Erythroblast (primary cell): ENCODE measurements around the gene BRD7.
"Not testable (repeated sequence)": the region's sequence is repeated elsewhere in the genome, so short reads cannot be mapped to it uniquely, and the experiment has no call there.

Experiments
- DNase-seq, 2 experiments: peaks; one replicate each; lab custom pipeline; 2025; lab: John Stamatoyannopoulos, UW
- GATA1 ChIP-seq: IDR thresholded peaks from 2 replicates; pipeline ENCODE4 v1.6.1; 2011; ENCODE audit warnings: low read depth, mild to moderate bottlenecking, control low read depth, low read length, moderate library complexity
- POLR2A ChIP-seq: IDR thresholded peaks from 2 replicates; pipeline ENCODE4 v1.6.1; 2011; ENCODE audit warnings: mild to moderate bottlenecking, low read length

Gene BRD7

DNA sequence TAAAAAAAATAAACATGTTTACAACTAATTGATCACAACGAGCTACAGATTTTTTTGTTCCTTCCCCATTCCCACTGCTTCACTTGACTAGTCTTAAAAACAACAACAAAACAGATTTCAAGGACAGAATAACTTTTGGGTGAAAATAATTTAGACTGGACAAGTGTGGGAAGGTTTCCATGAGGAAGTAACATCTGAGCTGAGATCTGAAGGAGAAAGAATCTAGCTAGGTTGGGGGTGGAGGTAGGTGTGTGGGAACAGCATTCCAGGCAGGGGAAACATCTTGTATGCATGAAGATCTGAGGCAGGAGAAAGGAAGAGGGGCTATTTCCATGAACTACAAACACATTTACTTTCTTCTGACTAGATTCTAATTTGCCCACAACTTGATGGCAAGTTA, 9.2 kb downstream of the BRD7 start:
- TF ChIP-seq GATA1 (no peak), POLR2A (no peak)
- DNase-seq = no peak

GRCh38 chr16:50354629-50355456, 13.9 kb downstream of the BRD7 start:
- TF ChIP-seq GATA1 = no peak
- TF ChIP-seq POLR2A = no peak
- DNase-seq = peak; percentile 13 to 50

DNA sequence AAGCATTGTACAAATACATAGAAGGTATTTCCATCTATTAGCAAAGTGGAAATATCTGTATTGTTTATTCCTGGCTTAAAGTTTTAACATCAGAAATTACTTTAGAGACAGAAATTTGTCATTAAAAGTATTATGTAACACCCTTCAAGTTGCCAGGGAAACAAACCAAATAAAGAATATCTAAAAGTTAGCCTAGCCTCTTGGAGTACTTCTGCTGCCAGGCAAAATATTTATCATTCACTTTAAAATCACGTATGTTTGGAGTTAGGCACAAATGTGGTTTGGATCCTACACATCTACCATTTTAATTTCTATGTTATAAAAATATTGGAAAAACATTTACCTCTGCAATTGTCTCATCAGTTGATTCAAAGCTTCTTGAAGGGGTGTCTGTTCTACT, 14.7 kb downstream of the BRD7 start:
- DNase-seq = no peak
- TF ChIP-seq GATA1 = no peak

GRCh38 chr16:50351952-50352351, 16.8 kb downstream of the BRD7 start:
- DNase-seq = no peak
- TF ChIP-seq GATA1 (no peak), POLR2A (no peak)

DNA sequence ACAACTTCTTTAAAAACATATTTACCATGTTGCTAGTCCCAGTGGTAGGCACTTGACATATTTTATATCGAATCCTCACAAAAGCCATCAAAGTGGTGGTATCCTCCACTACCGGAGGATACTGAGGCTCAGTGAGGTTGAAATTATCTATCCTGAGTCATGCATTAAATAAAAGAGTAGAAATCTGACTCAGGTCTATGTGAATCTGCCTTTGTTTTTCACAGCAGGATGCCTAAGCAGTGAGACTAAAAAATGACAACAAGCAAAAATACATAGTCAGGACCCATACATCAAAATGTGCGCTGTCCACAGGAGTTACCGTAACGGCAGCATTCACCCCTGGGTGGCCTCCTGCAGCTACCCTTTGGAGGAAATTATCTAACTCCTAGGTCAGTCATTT, 17.7 kb downstream of the BRD7 start:
- no peak for DNase-seq
- no peak for TF ChIP-seq GATA1
- no peak for TF ChIP-seq POLR2A

GRCh38 chr16:50345210-50345609, 23.6 kb downstream of the BRD7 start:
- DNase-seq = not testable (repeated sequence)

DNA sequence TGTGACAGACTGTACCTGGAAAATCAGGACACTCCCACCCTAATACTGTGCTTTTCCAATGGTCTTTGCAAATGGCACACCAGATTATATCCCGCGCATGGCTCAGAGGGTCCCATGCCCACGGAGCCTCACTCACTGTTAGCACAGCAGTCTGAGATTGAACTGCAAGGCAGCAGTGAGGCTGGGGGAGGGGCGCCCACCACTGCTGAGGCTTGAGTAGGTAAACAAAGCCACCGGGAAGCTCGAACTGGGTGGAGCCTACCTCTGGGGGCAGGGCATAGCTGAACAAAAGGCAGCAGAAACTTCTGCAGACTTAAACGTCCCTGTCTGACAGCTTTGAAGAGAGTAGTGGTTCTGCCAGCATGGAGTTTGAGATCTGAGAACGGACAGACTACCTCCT, 25.2 kb downstream of the BRD7 start:
- DNase-seq = not testable (repeated sequence)

DNA sequence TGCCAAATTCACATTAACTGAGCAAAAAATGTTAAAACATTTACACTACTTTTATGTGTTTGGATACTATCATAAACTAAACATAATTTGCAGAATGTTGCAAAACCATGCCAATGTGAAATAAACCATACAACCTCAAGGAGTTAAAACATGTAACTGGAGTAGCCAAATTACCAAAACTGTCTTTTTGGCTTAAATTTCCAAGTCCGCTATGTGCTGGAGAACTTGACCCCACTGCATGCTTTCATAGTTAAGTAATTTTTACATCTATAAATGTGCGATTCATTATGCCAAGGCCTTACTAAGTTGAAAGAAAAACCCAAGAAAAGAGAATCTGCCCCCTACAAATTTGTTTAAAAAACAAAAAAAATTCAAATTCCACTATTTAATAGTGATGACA, 28.2 kb downstream of the BRD7 start:
- DNase-seq = no peak
- no peak for TF ChIP-seq GATA1
- no peak for TF ChIP-seq POLR2A

DNA sequence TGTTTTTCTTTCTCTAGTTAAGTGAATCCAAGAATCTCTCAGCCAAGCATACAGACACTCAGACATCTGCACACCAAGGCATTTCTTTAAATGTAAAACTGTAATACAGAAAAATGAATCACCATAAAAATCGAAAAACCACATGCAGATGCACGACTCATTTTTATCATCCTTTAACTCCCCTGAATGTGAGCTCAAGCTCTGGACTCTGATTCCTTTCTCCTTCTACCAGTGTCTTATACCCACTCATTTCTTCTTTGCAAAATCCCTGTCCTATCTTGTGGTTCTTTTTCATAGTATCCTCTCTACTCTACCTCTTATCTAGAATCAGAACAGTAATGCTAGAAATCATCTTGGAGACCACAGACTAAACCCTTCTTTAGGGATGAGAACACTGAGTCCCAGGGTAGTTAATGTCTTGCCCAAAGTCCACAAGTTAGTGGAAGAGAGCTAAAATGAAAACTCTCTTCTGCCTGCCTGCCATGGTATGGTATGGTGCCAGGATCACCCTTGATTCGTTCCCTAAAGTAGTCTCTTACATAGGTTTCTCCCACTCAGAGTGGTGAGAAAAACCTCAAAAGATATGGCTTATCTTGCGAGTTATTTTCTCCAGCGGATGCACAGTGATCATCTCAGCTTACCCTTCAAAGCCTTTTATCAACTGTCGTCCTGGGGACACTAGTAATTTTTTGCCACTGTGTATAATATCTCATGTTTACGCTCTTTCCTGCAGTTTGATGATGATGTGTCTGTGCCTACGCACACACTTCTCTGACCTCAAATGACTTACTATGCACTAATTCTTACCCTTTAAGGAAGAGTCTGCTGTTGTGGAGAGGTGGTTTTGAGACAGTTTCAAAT, 30.2 kb downstream of the BRD7 start:
- TF ChIP-seq POLR2A (no peak), GATA1 (no peak)
- DNase-seq = peak in 1 of 2 experiments; percentile 16

DNA sequence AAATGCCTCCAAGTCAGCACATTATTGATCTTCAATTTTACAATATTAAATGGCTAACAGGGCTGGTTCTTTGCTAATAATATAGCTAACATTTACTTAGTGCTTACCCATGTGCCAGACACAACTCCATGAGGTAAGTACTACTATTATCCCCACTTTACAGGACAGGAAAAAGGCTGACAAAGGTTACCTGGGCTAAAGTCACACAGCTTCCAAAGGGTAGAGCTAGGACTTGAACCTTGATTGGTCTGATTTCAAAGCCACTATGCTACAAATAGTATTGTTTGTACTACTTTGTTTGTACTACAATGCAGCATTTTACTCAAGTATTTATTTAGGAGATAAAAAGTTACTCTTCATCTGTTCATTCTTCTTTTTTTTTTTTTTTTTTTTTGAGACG, 31.9 kb downstream of the BRD7 start:
- no peak for TF ChIP-seq GATA1
- TF ChIP-seq POLR2A = no peak
- no peak for DNase-seq

- TF ChIP-seq GATA1 = no peak
- TF ChIP-seq POLR2A = no peak
- peak in 1 of 2 experiments; percentile 10 for DNase-seq
These were observed 33.4 kb downstream of the BRD7 start for GRCh38 chr16:50335196-50335958.

GRCh38 chr16:50334106-50334975, 34.4 kb downstream of the BRD7 start:
- TF ChIP-seq GATA1 = no peak
- no peak for TF ChIP-seq POLR2A
- no peak for DNase-seq

DNA sequence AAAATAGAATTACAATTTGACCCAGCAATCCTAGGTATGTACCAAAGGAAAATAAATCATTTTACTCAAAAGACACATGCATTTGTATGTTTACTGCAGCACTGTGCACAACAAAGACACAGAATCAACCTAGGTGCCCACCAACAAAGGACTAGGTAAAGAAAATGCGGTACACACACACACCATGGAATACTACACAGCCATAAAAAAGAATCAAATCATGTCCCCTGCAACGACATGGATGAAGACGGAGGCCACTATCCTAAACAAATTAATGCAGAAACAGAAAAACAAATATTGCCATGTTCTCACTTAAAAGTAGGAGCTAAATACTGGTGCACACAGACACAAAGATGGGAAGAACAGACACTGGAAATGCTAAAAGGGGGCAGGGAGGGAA, 36.2 kb downstream of the BRD7 start:
- TF ChIP-seq POLR2A = no peak
- no peak for TF ChIP-seq GATA1
- DNase-seq = no peak
